C4-2B (cell line): ENCODE results near the gene ST3GAL6.

Experiments
- CTCF ChIP-seq: fragments of 450-650 bp; conservative IDR thresholded peaks from 2 replicates; pipeline ENCODE4 v1.5.1; 2017; ENCODE audit warnings: mild to moderate bottlenecking
- ZFX ChIP-seq: fragments of 450-650 bp; IDR thresholded peaks from 2 replicates; pipeline ENCODE4 v1.6.1; 2017

- TF ChIP-seq CTCF, result no peak
- TF ChIP-seq ZFX, result no peak
These were observed 23.3 kb downstream of the ST3GAL6 start for GRCh38 chr3:98786364-98787006.
